Choroid plexus epithelial cell (primary cell): ENCODE measurements around the gene CLGN.

Experiments used
- DNase-seq: peaks from one replicate; pipeline ENCODE4 v3.0.0-alpha.2; 2010; ENCODE audit warnings: low read depth
- H3K4me3 ChIP-seq: 2 replicates; pipeline ENCODE4 v1.5.1; 2011; ENCODE audit warnings: low read depth, mild to moderate bottlenecking, control low read depth, low read length, moderate library complexity
- TF ChIP-seq, protein P1 (sequence below): conservative IDR thresholded peaks from 2 replicates; pipeline ENCODE4 v1.5.1; 2011; ENCODE audit warnings: low read depth, mild to moderate bottlenecking, control low read depth, inconsistent platforms, low read length, moderate library complexity

CLGN gene, protein sequence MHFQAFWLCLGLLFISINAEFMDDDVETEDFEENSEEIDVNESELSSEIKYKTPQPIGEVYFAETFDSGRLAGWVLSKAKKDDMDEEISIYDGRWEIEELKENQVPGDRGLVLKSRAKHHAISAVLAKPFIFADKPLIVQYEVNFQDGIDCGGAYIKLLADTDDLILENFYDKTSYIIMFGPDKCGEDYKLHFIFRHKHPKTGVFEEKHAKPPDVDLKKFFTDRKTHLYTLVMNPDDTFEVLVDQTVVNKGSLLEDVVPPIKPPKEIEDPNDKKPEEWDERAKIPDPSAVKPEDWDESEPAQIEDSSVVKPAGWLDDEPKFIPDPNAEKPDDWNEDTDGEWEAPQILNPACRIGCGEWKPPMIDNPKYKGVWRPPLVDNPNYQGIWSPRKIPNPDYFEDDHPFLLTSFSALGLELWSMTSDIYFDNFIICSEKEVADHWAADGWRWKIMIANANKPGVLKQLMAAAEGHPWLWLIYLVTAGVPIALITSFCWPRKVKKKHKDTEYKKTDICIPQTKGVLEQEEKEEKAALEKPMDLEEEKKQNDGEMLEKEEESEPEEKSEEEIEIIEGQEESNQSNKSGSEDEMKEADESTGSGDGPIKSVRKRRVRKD

DNA sequence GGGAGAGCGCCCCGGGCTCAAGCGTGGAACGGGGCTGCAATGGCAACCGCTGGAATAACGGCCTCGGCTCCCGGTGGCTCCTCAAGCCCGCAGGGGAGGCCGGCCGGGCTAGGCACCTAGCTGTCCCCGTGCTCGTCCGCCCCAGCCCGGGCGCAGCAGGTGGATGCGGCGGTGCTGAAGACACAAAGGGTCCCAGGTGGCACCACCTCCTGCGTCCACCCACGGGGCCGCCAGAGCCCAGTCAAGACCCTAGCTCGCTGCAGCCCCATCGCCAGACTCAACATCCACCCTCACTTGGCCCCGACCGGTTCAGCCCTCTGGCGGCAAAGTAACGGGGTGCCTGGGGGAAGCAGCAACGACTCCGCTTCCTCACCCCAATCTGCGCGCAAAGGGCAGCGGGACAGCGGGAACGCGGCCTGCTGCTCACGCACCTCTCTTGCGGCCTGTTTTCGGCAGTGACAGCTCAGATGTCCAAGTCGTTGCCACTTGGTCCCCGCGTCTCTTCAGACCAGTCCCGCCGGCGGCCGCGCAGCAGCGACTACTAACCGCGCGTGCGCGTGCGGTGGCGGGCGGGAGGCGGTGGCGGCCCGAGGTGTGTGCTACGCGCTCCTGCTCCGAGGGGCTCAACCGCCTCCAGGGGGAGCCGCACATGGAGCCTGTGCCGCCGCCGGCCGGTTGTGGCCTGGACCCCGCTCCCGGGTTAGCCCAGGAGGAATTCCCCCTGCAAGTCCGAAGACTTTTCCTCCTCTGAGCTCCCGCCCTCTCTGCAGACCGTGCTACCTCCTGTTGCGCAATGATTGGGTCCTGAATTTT is at the start of gene CLGN:
Gene CLGN, minus strand, starts transcription at position 543 of the 813 bp plus-strand sequence. CDS start 14,570 bp downstream, outside the sequence.
- H3K4me3 ChIP-seq: peak within 1 kb of the TSS; percentile 63
- peak; percentile 34 for DNase-seq
- TF ChIP-seq, protein P1, sequence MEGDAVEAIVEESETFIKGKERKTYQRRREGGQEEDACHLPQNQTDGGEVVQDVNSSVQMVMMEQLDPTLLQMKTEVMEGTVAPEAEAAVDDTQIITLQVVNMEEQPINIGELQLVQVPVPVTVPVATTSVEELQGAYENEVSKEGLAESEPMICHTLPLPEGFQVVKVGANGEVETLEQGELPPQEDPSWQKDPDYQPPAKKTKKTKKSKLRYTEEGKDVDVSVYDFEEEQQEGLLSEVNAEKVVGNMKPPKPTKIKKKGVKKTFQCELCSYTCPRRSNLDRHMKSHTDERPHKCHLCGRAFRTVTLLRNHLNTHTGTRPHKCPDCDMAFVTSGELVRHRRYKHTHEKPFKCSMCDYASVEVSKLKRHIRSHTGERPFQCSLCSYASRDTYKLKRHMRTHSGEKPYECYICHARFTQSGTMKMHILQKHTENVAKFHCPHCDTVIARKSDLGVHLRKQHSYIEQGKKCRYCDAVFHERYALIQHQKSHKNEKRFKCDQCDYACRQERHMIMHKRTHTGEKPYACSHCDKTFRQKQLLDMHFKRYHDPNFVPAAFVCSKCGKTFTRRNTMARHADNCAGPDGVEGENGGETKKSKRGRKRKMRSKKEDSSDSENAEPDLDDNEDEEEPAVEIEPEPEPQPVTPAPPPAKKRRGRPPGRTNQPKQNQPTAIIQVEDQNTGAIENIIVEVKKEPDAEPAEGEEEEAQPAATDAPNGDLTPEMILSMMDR: peak; percentile 24

DNA sequence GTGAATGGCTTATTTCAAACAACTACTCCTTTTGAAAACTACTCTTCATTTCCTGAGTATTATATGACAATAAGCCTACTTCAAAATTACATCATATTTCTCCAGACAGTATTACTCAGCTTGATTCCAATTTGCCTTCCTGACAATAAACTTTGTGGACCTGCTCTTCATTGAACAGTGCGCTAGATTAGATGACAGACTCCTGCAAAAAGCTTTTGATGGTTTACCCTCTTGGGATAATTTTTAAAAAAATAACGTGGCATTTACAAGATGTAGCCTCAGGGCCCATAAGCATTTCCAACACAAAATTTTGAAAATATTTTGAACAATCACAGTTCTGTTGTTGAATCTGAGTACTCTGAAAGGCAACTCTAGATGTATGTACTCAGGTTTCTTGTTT is 44.7 kb upstream of the CLGN start:
- TF ChIP-seq, protein P1: no peak
- no peak overlapping the region for H3K4me3 ChIP-seq
- no peak for DNase-seq

DNA sequence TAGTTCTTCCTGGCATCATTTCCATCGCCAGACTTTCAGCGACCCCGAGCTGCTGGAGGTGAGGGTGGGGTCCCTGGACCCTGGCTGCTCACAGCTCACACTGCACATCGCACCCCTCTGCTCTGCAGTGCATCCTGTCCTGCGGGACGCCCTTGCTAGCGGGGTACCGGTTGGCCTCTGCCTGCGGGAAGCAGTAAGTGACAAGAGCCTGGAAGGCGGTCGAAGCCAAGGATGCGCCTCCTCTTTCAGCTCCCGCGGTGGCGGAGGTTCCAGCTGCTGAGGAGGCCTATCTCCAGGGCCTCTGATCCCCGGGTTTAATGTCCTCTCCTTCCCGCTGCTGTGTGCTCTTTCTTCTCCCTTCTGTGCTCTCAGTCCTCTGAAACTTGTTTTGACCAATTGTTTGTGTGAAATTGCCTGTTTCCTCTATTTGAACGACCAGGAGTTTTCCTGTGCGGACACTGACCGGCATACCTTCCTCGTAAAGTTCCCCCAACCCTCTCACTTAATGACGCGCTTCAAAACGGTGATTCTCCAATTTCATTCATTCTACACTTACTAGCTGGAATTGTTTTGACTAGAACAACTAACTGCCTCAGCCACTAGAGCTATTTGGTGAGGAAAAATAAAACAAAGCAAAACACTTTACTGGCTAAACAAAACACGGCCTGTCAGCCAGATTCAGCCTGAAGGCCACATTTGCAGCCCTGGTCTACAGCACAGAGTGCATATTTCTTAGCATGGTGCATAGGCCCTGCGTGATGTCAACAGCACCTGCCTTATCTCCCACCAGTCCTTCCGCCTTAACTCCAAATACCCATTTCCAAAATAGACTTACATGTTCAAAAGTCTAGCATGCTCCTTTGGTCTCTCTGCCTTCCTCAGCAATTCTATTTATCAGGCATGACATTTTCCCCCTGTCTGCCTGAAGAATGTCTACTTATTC is 42.6 kb upstream of the CLGN start:
- no peak overlapping the region for H3K4me3 ChIP-seq
- TF ChIP-seq, protein P1: no peak

DNA sequence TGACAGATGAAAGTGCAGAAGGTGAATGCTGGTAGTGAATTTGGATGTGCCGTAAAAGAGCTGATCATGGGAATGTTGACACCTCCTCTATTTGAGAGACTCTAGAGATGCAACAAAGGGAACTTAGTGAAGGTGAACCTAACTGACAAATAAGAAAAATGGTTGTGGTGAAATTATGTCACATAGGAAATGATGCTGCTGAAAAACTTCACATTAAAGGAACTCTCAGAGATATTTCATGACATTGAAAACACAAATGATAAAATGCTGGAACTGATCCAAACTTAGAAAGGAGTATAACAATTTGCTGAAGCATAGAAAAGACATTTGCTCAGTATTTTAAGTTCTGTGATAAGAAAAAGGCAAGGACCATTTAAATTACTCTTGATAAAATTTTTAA is 38.7 kb upstream of the CLGN start:
- TF ChIP-seq, protein P1: no peak
- no peak overlapping the region for H3K4me3 ChIP-seq
- no peak for DNase-seq

More for the DNA sequence above, 42.6 kb upstream of the CLGN start:
- DNase-seq: no peak

DNA sequence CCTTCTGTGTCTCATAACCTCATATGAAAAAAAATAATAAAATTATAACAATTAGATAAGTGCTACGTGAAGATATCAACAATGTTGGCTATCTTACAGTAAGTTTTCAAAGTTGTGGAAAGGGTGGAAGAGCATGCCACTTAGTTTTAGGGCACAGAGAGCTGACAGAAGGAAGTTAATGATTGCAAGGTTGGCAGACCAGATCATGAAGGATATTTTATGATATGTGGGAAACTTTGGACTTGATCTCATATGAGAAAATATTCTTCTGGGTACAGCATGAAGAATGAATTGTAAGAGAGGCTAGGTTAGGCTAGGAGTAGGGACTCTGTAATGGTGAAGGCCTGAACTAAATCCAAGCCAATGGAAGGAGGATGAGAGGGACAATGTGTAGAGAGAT is 36.2 kb upstream of the CLGN start:
- TF ChIP-seq, protein P1: no peak
- H3K4me3 ChIP-seq: no peak overlapping the region
- no peak for DNase-seq

DNA sequence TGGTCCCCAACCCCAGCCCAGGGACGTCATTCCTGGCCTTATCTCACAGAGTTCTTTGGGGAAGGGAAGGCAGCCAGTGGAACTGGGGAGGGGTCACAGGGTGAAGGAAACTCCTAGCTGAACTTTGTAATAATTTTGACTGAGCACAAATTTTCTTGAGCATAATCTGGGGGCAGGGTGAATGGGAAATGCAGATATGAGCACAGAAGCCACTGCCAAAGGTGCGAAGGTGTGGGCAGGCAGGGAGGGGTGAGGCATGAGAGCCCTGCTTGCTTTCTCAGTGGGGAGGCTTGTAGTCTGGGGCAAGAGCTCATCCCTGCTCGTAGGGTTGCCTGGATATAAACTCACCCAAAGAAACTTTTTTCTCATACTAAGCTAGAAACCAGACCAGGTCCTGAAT is 35.7 kb upstream of the CLGN start:
- H3K4me3 ChIP-seq: no peak overlapping the region
- TF ChIP-seq, protein P1: no peak
- no peak for DNase-seq
